ENCODE results near the gene ATXN1. TPM values are rescaled to one million over a fixed set of nuclear protein-coding genes. Genes with fewer than 3 reads are reported as not detected.

ATXN1 gene
- total RNA-seq, 1 experiment from 2014 or later, result 8.1 TPM

GRCh38 chr6:16595514-16596120, 165.6 kb downstream of the ATXN1 start:
- Mint-ChIP-seq H3K4me3 (no peak overlapping the region), H3K4me1 (peaks cover 9% of the 10 kb centered on the region), H3K36me3 (no peaks in the 10 kb centered on the region), H3K27me3 (ENCODE audit: low read depth) (no peaks in the 10 kb centered on the region), H3K9me3 (peaks cover 12% of the 10 kb centered on the region), H3K27ac (no peak overlapping the region)
- DNase-seq (ENCODE audit: low spot score) (no peak), ATAC-seq (no peak)
- no peak for TF ChIP-seq ATF1 (CRISPR knock-in tag; IDR thresholded peaks at IDR 0.05)
- TF ChIP-seq ZNF317 (CRISPR knock-in tag; IDR thresholded peaks at IDR 0.05; ENCODE audit: borderline replicate concordance, low read depth), result no peak
- no peak for TF ChIP-seq SOX15 (CRISPR knock-in tag; IDR thresholded peaks at IDR 0.05)
- TF ChIP-seq ZNF121 (CRISPR knock-in tag; IDR thresholded peaks at IDR 0.05), result no peak
- no peak for TF ChIP-seq MYBL2 (CRISPR knock-in tag; IDR thresholded peaks at IDR 0.05)
- no peak for TF ChIP-seq NFE2L1 (CRISPR knock-in tag; IDR thresholded peaks at IDR 0.05)
- ChIA-PET POLR2A (no interaction called here), CTCF (no interaction called here)

GRCh38 chr6:16594849-16595248, 166.4 kb downstream of the ATXN1 start:
- Mint-ChIP-seq H3K27me3 (ENCODE audit: low read depth) (no peaks in the 10 kb centered on the region), H3K4me1 (peaks cover 9% of the 10 kb centered on the region), H3K36me3 (no peaks in the 10 kb centered on the region), H3K9me3 (peaks cover 12% of the 10 kb centered on the region), H3K4me3 (no peak overlapping the region), H3K27ac (no peak overlapping the region)
- ATAC-seq (no peak), DNase-seq (ENCODE audit: low spot score) (no peak)
- POLR2A ChIA-PET, result no interaction called here
- TF ChIP-seq ZNF532 (CRISPR knock-in tag; IDR thresholded peaks at IDR 0.05; ENCODE audit: borderline replicate concordance) (no peak), STAT6 (CRISPR knock-in tag; conservative IDR thresholded peaks at IDR 0.05; ENCODE audit: low read depth) (no peak), MAX (CRISPR knock-in tag; IDR thresholded peaks at IDR 0.05) (no peak)
- CTCF ChIA-PET, result no interaction called here

GRCh38 chr6:16592223-16592911, 168.9 kb downstream of the ATXN1 start:
- Mint-ChIP-seq H3K4me1 (peaks cover 9% of the 10 kb centered on the region), H3K27ac (no peak overlapping the region), H3K4me3 (no peak overlapping the region), H3K27me3 (ENCODE audit: low read depth) (no peaks in the 10 kb centered on the region), H3K9me3 (peaks cover 12% of the 10 kb centered on the region), H3K36me3 (no peaks in the 10 kb centered on the region)
- CTCF ChIA-PET, result no interaction called here
- DNase-seq (ENCODE audit: low spot score) (no peak), ATAC-seq (no peak)
- TF ChIP-seq IRF1 (CRISPR knock-in tag; IDR thresholded peaks at IDR 0.05), result no peak
- TF ChIP-seq ZNF317 (CRISPR knock-in tag; IDR thresholded peaks at IDR 0.05; ENCODE audit: borderline replicate concordance, low read depth), result no peak
- no peak for TF ChIP-seq GRHL2 (CRISPR knock-in tag; IDR thresholded peaks at IDR 0.05; ENCODE audit: insufficient replicate concordance, severe bottlenecking)
- TF ChIP-seq GTF2I (CRISPR knock-in tag; conservative IDR thresholded peaks at IDR 0.05), result no peak
- no peak for TF ChIP-seq SOX15 (CRISPR knock-in tag; IDR thresholded peaks at IDR 0.05)
- no peak for TF ChIP-seq E2F4 (CRISPR knock-in tag; IDR thresholded peaks at IDR 0.05; ENCODE audit: borderline replicate concordance, low read depth)
- no peak for TF ChIP-seq ZNF138 (CRISPR knock-in tag; conservative IDR thresholded peaks at IDR 0.05)
- TF ChIP-seq HMGXB4 (CRISPR knock-in tag; IDR thresholded peaks at IDR 0.05), result no peak
- no peak for TF ChIP-seq ERG (CRISPR knock-in tag; IDR thresholded peaks at IDR 0.05)
- no peak for TF ChIP-seq CBFB (CRISPR knock-in tag; IDR thresholded peaks at IDR 0.05; ENCODE audit: low read depth)
- TF ChIP-seq ATF1 (CRISPR knock-in tag; IDR thresholded peaks at IDR 0.05), result no peak
- POLR2A ChIA-PET, result no interaction called here

Measured in WTC11 (cell line).